HG03457 (cell line): ENCODE data around the gene MED15.
"Not testable (repeated sequence)": the region's sequence is repeated elsewhere in the genome, so short reads cannot be mapped to it uniquely, and the experiment has no call there.

Experiments
- ATAC-seq: cut with Tn5 transposase; IDR thresholded peaks from one replicate; pipeline ENCODE4 v1.9.1; 2021; ENCODE audit warnings: moderate number of reproducible peaks; ENCODE audit not compliant: unreplicated experiment

Gene MED15

GRCh38 chr22:20581503-20582170 lies 74.2 kb downstream of the MED15 start:
- ATAC-seq: no peak

- ATAC-seq: no peak
Measured at GRCh38 chr22:20582171-20582511, 74.7 kb downstream of the MED15 start.

- ATAC-seq: no peak
Measured at GRCh38 chr22:20582520-20583361, 75.3 kb downstream of the MED15 start.

- no peak for ATAC-seq
Measured at GRCh38 chr22:20583471-20583922, 76.1 kb downstream of the MED15 start.

- ATAC-seq: no peak
Measured at GRCh38 chr22:20584029-20584871, 76.8 kb downstream of the MED15 start.

- ATAC-seq: no peak
Measured at GRCh38 chr22:20584872-20585638, 77.6 kb downstream of the MED15 start.

- ATAC-seq: no peak
Measured at GRCh38 chr22:20585639-20586402, 78.4 kb downstream of the MED15 start.

- no peak for ATAC-seq
Measured at GRCh38 chr22:20586403-20586745, 79.0 kb downstream of the MED15 start.

GRCh38 chr22:20587206-20587958 lies 80.0 kb downstream of the MED15 start:
- no peak for ATAC-seq

- no peak for ATAC-seq
Measured at GRCh38 chr22:20588092-20588842, 80.9 kb downstream of the MED15 start.

- ATAC-seq: no peak
Measured at GRCh38 chr22:20588843-20589581, 81.6 kb downstream of the MED15 start.

- ATAC-seq: no peak
Measured at GRCh38 chr22:20589614-20590476, 82.4 kb downstream of the MED15 start.

- no peak for ATAC-seq
Measured at GRCh38 chr22:20590477-20591294, 83.3 kb downstream of the MED15 start.

- ATAC-seq: no peak
Measured at GRCh38 chr22:20591295-20591645, 83.9 kb downstream of the MED15 start.

- ATAC-seq: no peak
Measured at GRCh38 chr22:20591660-20592310, 84.4 kb downstream of the MED15 start.

GRCh38 chr22:20594038-20594437 lies 86.6 kb downstream of the MED15 start:
- ATAC-seq: not testable (repeated sequence)
